ENCODE data around the gene MARCHF4.

The MARCHF4 gene

GRCh38 chr2:216366777-216367471 lies 5.4 kb downstream of the MARCHF4 start:
- Histone ChIP-seq H3K18ac (ENCODE audit: low read depth in 1 of 2, low read length in 2 of 2) (no peak overlapping the region), H3K27ac (ENCODE audit: low read length, poor library complexity, severe bottlenecking) (no peak overlapping the region), H3K27me3 (ENCODE audit: control insufficient read depth in 1 of 2, insufficient read depth in 1 of 2, low read length in 2 of 2) (peaks cover 5 to 21% of the 10 kb centered on the region in 2 experiments), H2AK5ac (ENCODE audit: low read length, severe bottlenecking) (no peak overlapping the region), H3K9me3 (ENCODE audit: control insufficient read depth, low read length) (no peaks in the 10 kb centered on the region), H2BK12ac (ENCODE audit: low read length in 2 of 2) (no peak overlapping the region), H3K14ac (ENCODE audit: low read length in 2 of 2) (no peak overlapping the region), H3K79me1 (replicated peaks; ENCODE audit: low read length, poor library complexity, severe bottlenecking) (peaks cover 3% of the 10 kb centered on the region), H2AFZ (ENCODE audit: low read depth, low read length) (no peak overlapping the region), H3K9ac (ENCODE audit: low read length) (no peak overlapping the region), H4K91ac (ENCODE audit: low read length) (no peak overlapping the region), H3K23ac (ENCODE audit: low read length in 2 of 2) (no peak overlapping the region), H3K36me3 (ENCODE audit: control insufficient read depth in 1 of 2, insufficient read depth in 2 of 2, low read depth in 1 of 2, low read length in 2 of 2) (no peaks in the 10 kb centered on the region), H3K4me2 (ENCODE audit: low read length, poor library complexity, severe bottlenecking) (no peak overlapping the region), H3K4me1 (ENCODE audit: control insufficient read depth, insufficient read depth, low read depth, low read length) (peaks cover 12% of the 10 kb centered on the region), H4K8ac (ENCODE audit: low read length) (no peak overlapping the region), H3K4ac (ENCODE audit: low read depth in 1 of 2, low read length in 2 of 2) (no peak overlapping the region), H3K4me3 (ENCODE audit: insufficient read depth in 1 of 2, low read depth in 1 of 2, low read length in 2 of 2) (no peak overlapping the region), H2BK15ac (ENCODE audit: low read depth, poor library complexity, severe bottlenecking) (no peak overlapping the region), H2BK5ac (ENCODE audit: low read depth, low read length, poor library complexity, severe bottlenecking) (no peak overlapping the region), H2BK120ac (ENCODE audit: low read depth, low read length) (no peak overlapping the region)
- 81% methylated on average over 5 of the region's 5 CpGs for WGBS
- peak; percentile 43 for DNase-seq

- Histone ChIP-seq H2AFZ (ENCODE audit: low read depth, low read length) (no peak overlapping the region), H3K36me3 (ENCODE audit: control insufficient read depth in 1 of 2, insufficient read depth in 2 of 2, low read depth in 1 of 2, low read length in 2 of 2) (no peaks in the 10 kb centered on the region), H3K9me3 (ENCODE audit: control insufficient read depth, low read length) (no peaks in the 10 kb centered on the region), H4K8ac (ENCODE audit: low read length) (no peak overlapping the region), H3K79me1 (replicated peaks; ENCODE audit: low read length, poor library complexity, severe bottlenecking) (peaks cover 1% of the 10 kb centered on the region), H3K4me3 (ENCODE audit: insufficient read depth in 1 of 2, low read depth in 1 of 2, low read length in 2 of 2) (no peak overlapping the region), H3K4me1 (ENCODE audit: control insufficient read depth, insufficient read depth, low read depth, low read length) (no peaks in the 10 kb centered on the region), H2BK120ac (ENCODE audit: low read depth, low read length) (no peak overlapping the region), H3K27me3 (ENCODE audit: control insufficient read depth in 1 of 2, insufficient read depth in 1 of 2, low read length in 2 of 2) (peaks cover under 1 to 14% of the 10 kb centered on the region in 2 experiments), H3K14ac (ENCODE audit: low read length in 2 of 2) (no peak overlapping the region), H3K18ac (ENCODE audit: low read depth in 1 of 2, low read length in 2 of 2) (no peak overlapping the region), H2AK5ac (ENCODE audit: low read length, severe bottlenecking) (no peak overlapping the region), H3K4ac (ENCODE audit: low read depth in 1 of 2, low read length in 2 of 2) (no peak overlapping the region), H3K27ac (ENCODE audit: low read length, poor library complexity, severe bottlenecking) (no peak overlapping the region), H3K23ac (ENCODE audit: low read length in 2 of 2) (no peak overlapping the region), H3K4me2 (ENCODE audit: low read length, poor library complexity, severe bottlenecking) (no peak overlapping the region), H4K91ac (ENCODE audit: low read length) (no peak overlapping the region), H3K9ac (ENCODE audit: low read length) (no peak overlapping the region), H2BK15ac (ENCODE audit: low read depth, poor library complexity, severe bottlenecking) (no peak overlapping the region), H2BK12ac (ENCODE audit: low read length in 2 of 2) (no peak overlapping the region), H2BK5ac (ENCODE audit: low read depth, low read length, poor library complexity, severe bottlenecking) (no peak overlapping the region)
- DNase-seq, result no peak
- 97% methylated on average over 2 of the region's 2 CpGs for WGBS
Measured at GRCh38 chr2:216365518-216365917, 6.8 kb downstream of the MARCHF4 start.

- H3K4me2 ChIP-seq (ENCODE audit: low read length, poor library complexity, severe bottlenecking), result no peak overlapping the region
- H3K36me3 ChIP-seq (ENCODE audit: control insufficient read depth in 1 of 2, insufficient read depth in 2 of 2, low read depth in 1 of 2, low read length in 2 of 2), result no peaks in the 10 kb centered on the region
- H3K4ac ChIP-seq (ENCODE audit: low read depth in 1 of 2, low read length in 2 of 2), result no peak overlapping the region
- no peak overlapping the region for H3K9ac ChIP-seq (ENCODE audit: low read length)
- H3K27ac ChIP-seq (ENCODE audit: low read length, poor library complexity, severe bottlenecking), result no peak overlapping the region
- no peak overlapping the region for H2AFZ ChIP-seq (ENCODE audit: low read depth, low read length)
- no peak overlapping the region for H3K23ac ChIP-seq (ENCODE audit: low read length in 2 of 2)
- H3K79me1 ChIP-seq (replicated peaks; ENCODE audit: low read length, poor library complexity, severe bottlenecking), result peaks cover 1% of the 10 kb centered on the region
- H3K9me3 ChIP-seq (ENCODE audit: control insufficient read depth, low read length), result no peaks in the 10 kb centered on the region
- H2BK15ac ChIP-seq (ENCODE audit: low read depth, poor library complexity, severe bottlenecking), result no peak overlapping the region
- H3K4me3 ChIP-seq (ENCODE audit: insufficient read depth in 1 of 2, low read depth in 1 of 2, low read length in 2 of 2), result no peak overlapping the region
- H3K4me1 ChIP-seq (ENCODE audit: control insufficient read depth, insufficient read depth, low read depth, low read length), result no peaks in the 10 kb centered on the region
- no peak overlapping the region for H2BK120ac ChIP-seq (ENCODE audit: low read depth, low read length)
- no peaks in the 10 kb centered on the region for H3K27me3 ChIP-seq (ENCODE audit: control insufficient read depth in 1 of 2, insufficient read depth in 1 of 2, low read length in 2 of 2)
- peak overlapping the region in 1 of 2 experiments; percentile 71 for H3K14ac ChIP-seq (ENCODE audit: low read length in 2 of 2)
- peak overlapping the region; percentile 28 to 80 for H2BK12ac ChIP-seq (ENCODE audit: low read length in 2 of 2)
- no peak overlapping the region for H2AK5ac ChIP-seq (ENCODE audit: low read length, severe bottlenecking)
- DNase-seq, result no peak
- no peak overlapping the region for H2BK5ac ChIP-seq (ENCODE audit: low read depth, low read length, poor library complexity, severe bottlenecking)
- H4K91ac ChIP-seq (ENCODE audit: low read length), result no peak overlapping the region
- 60% methylated on average over 1 of the region's 3 CpGs for WGBS
- no peak overlapping the region for H4K8ac ChIP-seq (ENCODE audit: low read length)
- peak overlapping the region in 1 of 2 experiments; percentile 34 for H3K18ac ChIP-seq (ENCODE audit: low read depth in 1 of 2, low read length in 2 of 2)
Measured at GRCh38 chr2:216363221-216363620, 9.1 kb downstream of the MARCHF4 start.

- H2BK15ac ChIP-seq (ENCODE audit: low read depth, poor library complexity, severe bottlenecking), result no peak overlapping the region
- H2AFZ ChIP-seq (ENCODE audit: low read depth, low read length), result no peak overlapping the region
- no peak overlapping the region for H3K14ac ChIP-seq (ENCODE audit: low read length in 2 of 2)
- no peaks in the 10 kb centered on the region for H3K9me3 ChIP-seq (ENCODE audit: control insufficient read depth, low read length)
- H2BK5ac ChIP-seq (ENCODE audit: low read depth, low read length, poor library complexity, severe bottlenecking), result no peak overlapping the region
- WGBS, result 0% methylated on average over 1 of the region's 2 CpGs
- H3K18ac ChIP-seq (ENCODE audit: low read depth in 1 of 2, low read length in 2 of 2), result no peak overlapping the region
- H3K27me3 ChIP-seq (ENCODE audit: control insufficient read depth in 1 of 2, insufficient read depth in 1 of 2, low read length in 2 of 2), result no peaks in the 10 kb centered on the region
- no peak overlapping the region for H3K4ac ChIP-seq (ENCODE audit: low read depth in 1 of 2, low read length in 2 of 2)
- H2AK5ac ChIP-seq (ENCODE audit: low read length, severe bottlenecking), result no peak overlapping the region
- H3K4me1 ChIP-seq (ENCODE audit: control insufficient read depth, insufficient read depth, low read depth, low read length), result no peaks in the 10 kb centered on the region
- H4K91ac ChIP-seq (ENCODE audit: low read length), result no peak overlapping the region
- peak; percentile 85 for DNase-seq
- peaks cover 1% of the 10 kb centered on the region for H3K79me1 ChIP-seq (replicated peaks; ENCODE audit: low read length, poor library complexity, severe bottlenecking)
- H3K4me3 ChIP-seq (ENCODE audit: insufficient read depth in 1 of 2, low read depth in 1 of 2, low read length in 2 of 2), result no peak overlapping the region
- H2BK12ac ChIP-seq (ENCODE audit: low read length in 2 of 2), result no peak overlapping the region
- no peak overlapping the region for H3K9ac ChIP-seq (ENCODE audit: low read length)
- no peak overlapping the region for H3K27ac ChIP-seq (ENCODE audit: low read length, poor library complexity, severe bottlenecking)
- no peak overlapping the region for H3K4me2 ChIP-seq (ENCODE audit: low read length, poor library complexity, severe bottlenecking)
- H2BK120ac ChIP-seq (ENCODE audit: low read depth, low read length), result no peak overlapping the region
- H4K8ac ChIP-seq (ENCODE audit: low read length), result no peak overlapping the region
- H3K36me3 ChIP-seq (ENCODE audit: control insufficient read depth in 1 of 2, insufficient read depth in 2 of 2, low read depth in 1 of 2, low read length in 2 of 2), result no peaks in the 10 kb centered on the region
- no peak overlapping the region for H3K23ac ChIP-seq (ENCODE audit: low read length in 2 of 2)
Measured at GRCh38 chr2:216362730-216363129, 9.6 kb downstream of the MARCHF4 start.

Data from mesenchymal stem cell (in vitro differentiated cells and primary cell).